GM12875 (cell line): ENCODE measurements around the gene IQCK.

Source experiments
- H3K4me3 ChIP-seq: one replicate; pipeline ENCODE4 v1.5.1; 2011; ENCODE audit warnings: low read depth, low read length, control low read depth
- TF ChIP-seq, protein P1 (sequence below): IDR thresholded peaks from 2 replicates; pipeline ENCODE4 v1.5.1; 2011; ENCODE audit warnings: low read depth, mild to moderate bottlenecking, control low read depth, inconsistent platforms, low read length, moderate library complexity, borderline replicate concordance; ENCODE audit not compliant: insufficient read depth

Gene IQCK

DNA sequence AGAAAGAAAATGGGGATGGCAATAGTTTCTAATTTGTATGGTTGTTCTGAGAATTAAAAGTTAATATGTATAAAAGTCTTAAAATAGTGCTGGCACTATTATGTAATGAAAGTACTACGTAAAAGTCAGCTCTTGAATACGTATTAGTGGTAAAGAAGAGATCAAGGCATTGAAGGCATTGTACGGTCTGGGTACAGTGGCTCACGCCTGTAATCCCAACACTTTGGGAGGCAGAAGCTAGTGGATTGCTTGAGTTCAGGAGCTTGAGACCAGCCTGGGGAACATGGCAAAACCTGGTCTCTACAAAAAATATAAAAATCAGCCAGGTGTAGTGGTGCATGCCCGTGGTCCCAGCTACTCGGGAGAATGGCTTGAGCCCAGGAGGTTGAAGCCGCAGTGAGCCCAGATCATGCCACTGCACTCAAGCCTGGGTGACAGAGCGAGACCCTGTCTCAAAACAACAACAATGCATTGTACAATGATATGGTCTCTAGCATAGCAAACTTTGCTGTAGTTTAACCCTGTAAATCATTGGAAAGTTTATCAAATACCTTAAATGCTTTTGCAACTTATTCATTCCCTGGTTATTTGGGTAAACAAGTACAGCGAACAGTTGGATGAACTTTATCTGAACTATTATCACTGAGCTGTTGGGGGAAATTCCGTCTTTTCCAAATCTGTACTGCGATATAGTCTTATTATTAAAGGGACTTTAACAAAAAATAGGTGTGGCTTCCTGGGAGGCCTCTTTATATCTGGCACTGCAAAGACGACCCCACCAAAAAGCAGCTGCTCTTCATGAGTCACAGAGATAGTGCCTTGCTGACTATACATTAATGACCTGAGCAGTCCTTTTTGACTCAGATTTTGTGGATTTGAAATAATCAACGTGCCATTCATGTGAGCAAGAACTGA lies 93.0 kb downstream of the IQCK start:
- TF ChIP-seq, protein P1, sequence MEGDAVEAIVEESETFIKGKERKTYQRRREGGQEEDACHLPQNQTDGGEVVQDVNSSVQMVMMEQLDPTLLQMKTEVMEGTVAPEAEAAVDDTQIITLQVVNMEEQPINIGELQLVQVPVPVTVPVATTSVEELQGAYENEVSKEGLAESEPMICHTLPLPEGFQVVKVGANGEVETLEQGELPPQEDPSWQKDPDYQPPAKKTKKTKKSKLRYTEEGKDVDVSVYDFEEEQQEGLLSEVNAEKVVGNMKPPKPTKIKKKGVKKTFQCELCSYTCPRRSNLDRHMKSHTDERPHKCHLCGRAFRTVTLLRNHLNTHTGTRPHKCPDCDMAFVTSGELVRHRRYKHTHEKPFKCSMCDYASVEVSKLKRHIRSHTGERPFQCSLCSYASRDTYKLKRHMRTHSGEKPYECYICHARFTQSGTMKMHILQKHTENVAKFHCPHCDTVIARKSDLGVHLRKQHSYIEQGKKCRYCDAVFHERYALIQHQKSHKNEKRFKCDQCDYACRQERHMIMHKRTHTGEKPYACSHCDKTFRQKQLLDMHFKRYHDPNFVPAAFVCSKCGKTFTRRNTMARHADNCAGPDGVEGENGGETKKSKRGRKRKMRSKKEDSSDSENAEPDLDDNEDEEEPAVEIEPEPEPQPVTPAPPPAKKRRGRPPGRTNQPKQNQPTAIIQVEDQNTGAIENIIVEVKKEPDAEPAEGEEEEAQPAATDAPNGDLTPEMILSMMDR = no peak
- no peak overlapping the region for H3K4me3 ChIP-seq

DNA sequence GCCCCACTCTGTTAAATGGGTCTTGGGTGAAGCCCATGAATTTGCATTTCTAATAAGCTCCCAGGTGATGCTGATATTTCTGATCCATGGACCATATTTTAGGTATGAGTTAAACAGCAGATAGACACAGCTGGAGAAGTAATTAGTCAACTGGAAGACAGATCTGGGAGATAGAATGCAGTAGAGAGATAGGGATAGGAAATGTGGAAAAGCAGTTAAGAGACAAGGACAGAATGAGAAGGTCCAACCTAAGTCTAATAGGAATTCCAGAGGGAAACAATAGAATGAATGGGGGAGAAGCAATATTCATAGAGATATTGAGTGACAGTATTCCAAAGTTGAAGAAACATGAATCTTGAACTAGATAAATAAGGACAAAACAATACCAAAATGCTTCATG lies 94.9 kb downstream of the IQCK start:
- no peak overlapping the region for H3K4me3 ChIP-seq
- TF ChIP-seq, protein P1 = no peak

DNA sequence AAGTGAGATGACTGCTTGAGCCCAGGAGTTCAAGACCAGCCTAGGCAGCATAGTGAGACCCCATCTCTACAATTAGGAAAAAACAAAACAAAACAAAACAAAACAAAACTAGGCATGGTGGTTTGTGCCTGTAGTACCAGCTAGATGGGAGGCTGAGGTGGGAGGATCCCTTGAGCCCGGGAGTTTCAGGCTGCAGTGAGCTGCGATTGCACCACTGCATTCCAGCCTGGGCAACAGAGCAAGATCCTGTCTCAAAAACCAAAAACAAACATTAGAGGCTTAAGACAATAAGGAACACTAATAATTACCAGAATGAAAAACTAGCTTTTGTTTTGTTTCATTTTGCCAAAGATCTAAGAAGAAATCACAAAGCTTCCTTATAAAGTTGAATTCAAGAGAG lies 97.3 kb downstream of the IQCK start:
- no peak overlapping the region for H3K4me3 ChIP-seq
- TF ChIP-seq, protein P1 = no peak

DNA sequence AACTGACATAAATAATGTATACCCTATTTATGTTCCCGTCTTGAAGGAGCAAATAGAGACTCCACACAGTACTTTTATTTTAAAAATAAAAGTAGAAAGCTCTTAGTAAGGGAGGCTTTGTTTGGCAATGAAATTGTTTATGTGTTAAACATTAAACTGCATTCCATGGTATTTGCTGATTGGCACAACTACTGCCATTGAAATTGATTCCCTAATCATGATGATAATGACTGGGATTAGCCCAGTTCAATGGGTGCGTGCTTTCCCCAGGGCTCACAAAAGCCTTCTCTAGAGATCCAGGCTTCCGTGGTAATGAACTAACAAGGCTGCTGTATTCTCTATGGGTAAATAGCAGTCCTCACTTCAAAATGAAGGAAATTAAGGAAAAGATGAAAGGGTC lies 99.1 kb downstream of the IQCK start:
- no peak overlapping the region for H3K4me3 ChIP-seq
- TF ChIP-seq, protein P1 = no peak

DNA sequence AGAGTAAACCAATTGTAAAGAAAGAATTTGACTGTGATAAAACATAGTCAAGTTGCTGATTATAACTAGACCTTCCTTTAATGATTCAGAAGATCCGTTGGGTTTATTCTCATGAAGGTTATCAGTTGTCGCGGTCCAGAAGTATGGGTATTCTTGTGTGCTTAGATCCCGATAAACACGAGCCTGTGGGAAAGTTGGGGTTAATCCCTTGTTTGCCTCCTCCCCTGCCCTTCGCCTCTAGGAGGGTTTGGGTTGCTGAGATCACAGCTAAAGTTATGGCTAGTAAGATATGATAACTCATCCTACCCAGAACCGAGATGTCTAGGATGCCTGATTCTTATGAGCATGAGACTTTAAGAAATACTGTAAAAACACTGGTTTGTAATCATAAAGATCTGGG lies 99.8 kb downstream of the IQCK start:
- TF ChIP-seq, protein P1 = no peak
- no peak overlapping the region for H3K4me3 ChIP-seq

DNA sequence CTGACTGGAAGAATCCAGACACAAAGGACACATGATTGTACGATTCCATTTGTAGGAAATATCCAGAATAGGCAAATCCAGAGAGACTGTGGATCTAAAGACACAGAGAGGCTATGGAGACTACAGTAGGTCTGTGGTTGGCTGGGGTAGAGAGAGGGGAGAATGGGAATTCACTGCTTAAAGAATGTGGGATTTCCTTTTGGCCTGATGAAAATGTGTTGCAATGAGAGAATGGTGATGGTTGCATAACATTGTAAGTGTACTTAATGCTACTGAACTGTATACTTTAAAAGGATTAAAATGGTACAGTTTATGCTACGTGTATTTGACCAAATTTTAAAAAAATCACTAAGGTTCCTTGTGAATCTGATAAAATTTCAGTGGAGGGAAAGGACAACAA lies 104.5 kb downstream of the IQCK start:
- no peak overlapping the region for H3K4me3 ChIP-seq
- TF ChIP-seq, protein P1 = no peak

DNA sequence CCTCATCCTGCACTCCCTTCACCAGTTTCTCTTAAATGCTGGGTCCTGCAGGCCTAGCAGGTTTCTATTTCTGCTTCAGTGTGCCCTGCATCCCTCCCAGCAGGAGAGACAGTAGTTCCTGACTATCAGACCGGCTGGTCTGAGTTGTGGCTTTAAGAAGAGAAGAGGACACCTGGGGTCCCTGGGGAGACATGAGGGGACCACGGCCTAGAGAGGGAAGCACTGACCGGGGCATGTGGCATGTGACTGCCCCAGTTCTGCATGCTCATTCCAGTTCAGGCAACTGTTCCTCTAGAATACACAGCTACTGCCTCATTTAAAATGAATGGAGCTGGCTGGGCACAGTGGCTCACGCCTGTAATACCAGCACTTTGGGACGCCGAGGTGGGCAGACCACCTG lies 105.3 kb downstream of the IQCK start:
- TF ChIP-seq, protein P1 = no peak
- H3K4me3 ChIP-seq = no peak overlapping the region
